Activated effector memory CD4-positive, alpha-beta T cell treated with anti-CD3 and anti-CD28 coated beads, Interleukin-2, amount 50 U/mL, for 16 hours (primary cell): ENCODE data around the gene NBEA.

Source experiments
- DNase-seq: peaks from one replicate; pipeline ENCODE4 v3.0.0-alpha.2; 2020

NBEA gene

DNA sequence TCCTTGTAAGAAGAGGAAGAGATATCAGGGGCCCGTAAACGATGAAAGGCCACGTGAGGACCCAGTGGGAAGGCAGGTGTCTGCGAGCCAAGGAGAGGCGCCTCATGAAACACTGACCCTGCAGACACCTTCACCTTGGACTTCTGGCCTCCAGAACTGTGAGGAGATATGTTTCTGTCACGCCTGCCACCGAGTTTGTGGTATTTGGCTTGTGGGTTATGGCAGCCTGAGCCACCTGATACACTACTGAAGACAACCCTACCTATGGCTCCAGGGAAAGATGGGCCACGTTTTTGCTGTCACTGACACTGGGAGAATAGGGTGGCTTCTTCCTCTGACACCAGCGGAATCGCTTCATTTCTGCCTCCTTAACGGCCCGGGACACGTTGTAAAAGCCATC is 752.0 kb downstream of the NBEA start:
- DNase-seq = no peak

GRCh38 chr13:35694549-35695447 is 752.7 kb downstream of the NBEA start:
- DNase-seq = no peak

- DNase-seq = no peak
These were observed 753.3 kb downstream of the NBEA start for GRCh38 chr13:35695448-35695770.

GRCh38 chr13:35697186-35697730 is 755.2 kb downstream of the NBEA start:
- DNase-seq = no peak

GRCh38 chr13:35698911-35699576 is 757.0 kb downstream of the NBEA start:
- no peak for DNase-seq

DNA sequence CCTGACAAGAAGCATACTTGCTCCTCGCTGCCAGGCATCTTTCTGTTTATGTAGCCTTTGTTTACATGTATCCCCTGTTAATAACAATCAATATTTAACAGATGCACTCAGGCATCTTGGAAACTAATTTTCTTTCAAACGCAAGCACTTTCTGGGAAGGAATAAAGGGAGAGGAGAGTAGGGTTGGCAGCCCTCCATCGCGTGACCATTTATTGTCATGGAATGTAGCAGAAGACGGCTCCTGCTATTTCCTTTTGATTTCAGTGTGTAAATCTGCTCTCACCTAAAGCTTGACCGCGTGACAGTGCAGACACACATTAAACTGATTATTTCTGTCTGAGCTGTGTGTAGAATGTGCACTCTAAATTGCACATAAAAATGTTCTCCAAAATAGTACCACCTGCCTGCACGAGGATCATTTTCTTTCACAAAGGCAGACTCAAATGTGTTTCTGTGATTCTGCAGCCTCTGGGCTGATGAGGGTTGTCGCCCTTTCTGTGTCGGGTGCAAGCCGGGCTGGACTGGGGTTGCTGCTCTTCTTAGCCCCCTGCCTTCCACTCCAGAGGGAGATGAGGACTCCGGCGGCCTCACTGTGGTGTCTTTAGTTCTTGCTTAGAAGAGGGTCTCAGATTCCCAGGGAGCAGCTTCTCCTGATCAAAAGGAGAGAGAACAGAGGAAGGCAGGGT is 757.9 kb downstream of the NBEA start:
- no peak for DNase-seq

DNA sequence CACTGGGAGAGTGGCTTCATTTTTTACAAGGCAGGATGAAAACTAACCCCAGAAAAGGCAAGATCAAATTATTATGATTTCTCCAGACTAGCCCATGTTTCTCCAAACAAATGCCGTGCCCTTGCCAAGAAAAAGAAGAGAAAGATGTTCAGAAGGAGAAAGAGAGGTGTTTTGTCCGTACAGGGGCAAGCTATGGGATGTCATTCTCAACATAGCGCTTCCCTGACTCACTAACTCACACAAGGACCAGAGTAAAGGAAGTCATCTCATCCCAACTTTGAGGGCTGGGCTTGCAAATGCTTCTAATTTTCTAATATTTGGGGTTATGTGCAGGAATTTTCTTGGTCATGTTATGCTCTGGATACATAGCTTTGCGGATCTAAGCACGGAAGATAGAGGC is 758.6 kb downstream of the NBEA start:
- DNase-seq = no peak

DNA sequence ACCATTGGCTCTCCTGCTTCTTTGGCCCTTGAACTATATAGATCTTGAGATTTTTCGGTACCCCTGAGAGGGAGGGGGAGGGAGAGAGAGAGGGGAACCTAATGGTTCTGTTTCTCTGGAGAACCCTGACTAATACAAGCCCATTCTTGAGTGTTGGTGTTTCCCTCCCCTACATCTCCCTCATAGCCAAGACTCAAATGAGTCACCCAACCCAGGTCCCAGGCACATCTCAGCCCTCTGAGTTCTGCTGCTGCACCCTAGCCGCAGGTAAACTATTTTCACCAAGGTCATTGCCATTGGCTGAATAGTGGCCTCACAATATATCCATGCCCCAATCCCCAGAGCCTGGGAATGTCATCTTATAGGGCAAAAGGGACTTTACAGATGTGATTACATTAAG is 760.2 kb downstream of the NBEA start:
- DNase-seq = no peak

DNA sequence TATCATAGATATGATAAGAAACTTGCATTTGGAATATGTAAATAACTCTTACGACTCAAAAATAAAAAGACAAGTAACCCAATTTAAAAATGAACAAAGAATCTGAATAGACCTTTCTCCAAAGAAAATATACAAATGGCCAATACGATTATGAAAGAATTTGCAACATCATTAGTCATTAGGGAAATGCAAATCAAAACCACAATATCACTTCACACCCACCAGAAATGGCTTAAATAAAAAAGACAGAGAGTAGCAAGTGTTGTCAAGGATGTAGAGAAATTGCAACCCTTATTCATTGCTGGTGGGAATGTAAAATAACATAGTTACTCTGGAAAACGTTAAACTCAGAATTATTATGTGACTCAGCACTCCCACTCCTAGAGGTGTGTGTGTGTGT is 761.0 kb downstream of the NBEA start:
- DNase-seq = no peak

GRCh38 chr13:35704331-35704730 is 762.3 kb downstream of the NBEA start:
- DNase-seq = no peak

GRCh38 chr13:35706281-35706680 is 764.2 kb downstream of the NBEA start:
- DNase-seq = no peak

DNA sequence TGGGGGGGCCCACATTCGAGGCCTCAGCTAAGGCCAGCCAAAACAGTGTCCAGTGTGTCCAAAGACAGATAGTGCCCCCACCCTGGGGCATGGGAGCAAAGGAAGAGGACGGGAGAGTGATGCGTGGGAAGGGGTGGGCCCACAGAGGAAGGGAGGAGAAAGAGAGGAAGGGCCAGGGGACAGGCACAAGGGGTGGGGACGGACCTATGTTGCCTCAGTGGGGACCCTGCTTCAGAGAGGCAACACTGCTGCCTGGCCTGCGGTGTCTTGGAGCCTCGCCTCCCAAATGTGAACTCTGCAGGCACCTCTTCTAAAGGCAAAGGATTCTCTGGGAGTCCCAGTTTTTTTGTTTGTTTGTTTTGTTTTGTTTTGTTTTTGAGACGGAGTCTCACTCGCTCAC is 764.7 kb downstream of the NBEA start:
- no peak for DNase-seq

- no peak for DNase-seq
These were observed 769.8 kb downstream of the NBEA start for GRCh38 chr13:35711909-35712308.

GRCh38 chr13:35712907-35713761 is 771.1 kb downstream of the NBEA start:
- DNase-seq = no peak

DNA sequence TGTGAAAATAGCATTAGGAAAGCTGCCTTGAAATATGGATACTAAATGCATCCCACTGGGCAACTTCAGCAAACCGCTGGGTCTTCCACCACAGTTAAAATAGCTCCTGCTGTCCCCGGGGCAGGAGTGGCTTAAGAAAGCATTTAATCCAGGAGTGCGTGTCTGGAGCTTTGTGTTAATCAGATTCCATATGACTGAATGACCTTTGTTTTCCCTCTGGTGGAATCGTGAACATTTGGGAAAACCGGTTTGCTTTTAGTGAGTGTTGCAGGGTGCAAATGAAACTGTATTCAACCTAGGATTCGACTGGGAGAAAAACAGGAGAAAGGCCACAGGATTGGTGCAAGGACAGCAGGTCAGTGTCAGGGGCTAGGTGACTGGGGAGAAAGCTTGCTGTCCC is 772.1 kb downstream of the NBEA start:
- DNase-seq = no peak

- DNase-seq = no peak
These were observed 772.7 kb downstream of the NBEA start for GRCh38 chr13:35714588-35715377.

DNA sequence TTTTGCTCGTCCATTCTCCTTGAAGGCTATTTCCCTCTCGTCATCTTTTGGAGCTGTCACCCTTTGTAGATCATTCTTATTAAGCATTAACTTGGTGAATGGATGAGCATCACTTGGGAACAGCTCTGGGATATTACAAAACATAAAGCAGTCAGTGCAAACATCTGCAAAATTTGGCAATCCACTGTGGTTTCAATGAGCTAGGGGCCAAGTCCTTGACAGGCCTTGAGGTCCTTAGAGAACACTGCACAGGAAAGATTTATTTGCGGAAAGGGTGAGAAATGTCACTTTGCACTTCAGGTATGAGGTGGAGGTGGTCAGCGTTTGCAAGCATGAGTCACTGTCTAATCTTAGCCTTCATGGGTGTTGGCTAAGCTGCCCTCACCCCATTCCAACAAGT is 774.1 kb downstream of the NBEA start:
- no peak for DNase-seq

GRCh38 chr13:35716729-35717128 is 774.7 kb downstream of the NBEA start:
- no peak for DNase-seq

DNA sequence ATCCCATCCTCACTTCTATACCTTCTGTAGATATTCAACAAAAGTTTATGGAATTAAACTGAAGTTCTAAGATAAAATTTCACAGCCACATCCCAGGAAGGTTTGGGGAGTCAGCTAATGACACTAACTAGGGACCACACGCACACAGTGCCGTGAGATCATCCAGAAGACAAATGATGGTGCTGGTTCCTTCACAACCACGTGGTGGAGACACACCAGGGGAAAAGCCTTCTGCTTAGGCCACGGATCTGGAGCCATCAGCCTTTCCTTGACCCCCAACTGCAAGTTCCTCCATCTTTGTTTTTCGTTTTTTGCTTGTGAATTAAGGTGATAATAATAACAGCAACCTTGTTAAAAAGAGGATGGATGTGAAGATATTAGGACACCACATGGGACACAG is 776.0 kb downstream of the NBEA start:
- no peak for DNase-seq

GRCh38 chr13:35720290-35720689 is 778.2 kb downstream of the NBEA start:
- no peak for DNase-seq

DNA sequence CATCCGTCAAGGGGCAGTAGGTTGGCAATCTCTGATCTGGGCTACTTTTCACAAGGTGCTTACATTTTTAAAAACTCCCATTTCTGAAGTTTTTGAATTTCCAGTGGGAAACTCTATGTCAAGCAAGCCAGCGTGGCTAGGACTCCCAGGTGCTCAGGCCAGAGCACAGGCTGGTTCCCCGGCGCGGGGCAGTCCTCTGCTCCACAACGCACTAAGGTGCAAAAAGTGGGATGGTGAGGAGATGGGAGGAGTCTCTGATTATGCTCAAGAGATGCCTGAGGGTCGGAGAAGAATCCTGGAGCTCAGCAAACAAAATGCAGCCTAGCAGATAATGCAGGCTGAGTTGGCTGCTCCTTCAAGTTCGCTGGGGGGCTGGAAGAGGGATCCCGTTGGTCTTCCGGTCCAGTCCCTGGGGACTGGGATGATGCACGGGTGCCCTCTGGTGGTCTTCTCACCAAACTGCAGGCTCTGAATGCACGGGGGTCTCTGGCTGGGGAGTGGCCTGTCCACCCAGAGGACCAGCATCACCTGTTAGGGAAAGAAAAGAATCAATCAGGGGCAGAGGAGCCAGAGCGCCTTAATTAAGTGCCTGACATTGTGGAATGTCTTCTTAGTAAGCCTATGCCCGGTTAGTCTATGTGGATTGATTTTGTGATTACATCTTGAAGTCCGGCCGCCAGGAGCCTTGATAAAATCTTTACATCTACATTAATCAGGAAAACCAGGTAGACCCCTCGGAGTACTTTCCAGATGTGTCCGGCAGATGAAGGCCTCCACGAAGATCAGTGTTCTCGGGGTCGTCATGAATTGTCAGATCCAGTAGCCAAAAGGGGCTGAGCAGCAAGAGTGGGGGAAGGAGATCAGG is 778.9 kb downstream of the NBEA start:
- peak; percentile 64 for DNase-seq
